HL-60 (cell line): ENCODE data around the gene ATF1.

Experiments used
- CTCF ChIP-seq: IDR thresholded peaks from one replicate; pipeline ENCODE4 v1.5.1; 2011; ENCODE audit warnings: low read length, control low read depth, inconsistent platforms; ENCODE audit not compliant: insufficient read depth
- GABPA ChIP-seq: IDR thresholded peaks from 2 replicates; pipeline ENCODE4 v1.6.1; 2012; ENCODE audit warnings: low read depth
- POLR2AphosphoS5 ChIP-seq: IDR thresholded peaks from 2 replicates; pipeline ENCODE4 v1.6.1; 2012; ENCODE audit warnings: low read depth
- REST ChIP-seq: IDR thresholded peaks from 2 replicates; pipeline ENCODE4 v1.6.1; 2012; ENCODE audit warnings: low read depth; ENCODE audit not compliant: insufficient replicate concordance
- SPI1 ChIP-seq: IDR thresholded peaks from 2 replicates; pipeline ENCODE4 v1.6.1; 2012; ENCODE audit warnings: low read depth, mild to moderate bottlenecking, borderline replicate concordance

DNA sequence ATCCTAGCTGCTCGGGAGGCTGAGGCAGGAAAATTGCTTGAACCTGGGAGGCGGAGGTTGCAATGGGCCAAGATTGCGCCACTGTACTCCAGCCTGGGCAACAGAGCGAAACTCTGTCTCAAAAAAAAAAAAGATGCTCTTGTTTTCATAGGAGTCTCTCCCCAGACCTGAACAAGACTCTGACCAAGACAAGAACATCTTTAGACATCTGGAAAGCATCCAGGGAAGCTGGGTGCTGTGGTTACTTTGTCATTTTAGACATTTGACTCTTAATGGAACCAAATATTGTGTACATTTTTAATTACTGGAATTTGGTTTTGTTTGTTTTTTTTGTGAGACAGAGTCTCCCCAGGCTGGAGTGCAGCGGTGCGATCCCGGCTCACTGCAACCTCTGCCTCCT, 21.1 kb upstream of the ATF1 start:
- TF ChIP-seq REST (no peak), CTCF (no peak), POLR2AphosphoS5 (no peak), GABPA (no peak), SPI1 (no peak)
